IMR-90 (cell line): Measurements from ENCODE around the gene PRMT5. TPM values are rescaled to one million over a fixed set of nuclear protein-coding genes. Genes with fewer than 3 reads are reported as not detected.

Experiments used
- ATAC-seq: fragments of 200-7000 bp; cut with Tn5 transposase; 2 replicates; pipeline ENCODE4 v1.9.1; 2020; ENCODE audit warnings: low read depth, mild to moderate bottlenecking, moderate library complexity
- BruUV-seq: library from RNA; stranded (reverse); fragments of 400-500 nt; replicated peaks from 2 replicates; lab custom pipeline; 2021; lab: Mats Ljungman, UMichigan
- CTCF ChIA-PET: fragments of 300-600 bp; formaldehyde crosslinking; extraction: SDS; loops from one replicate; lab custom pipeline; 2021; ENCODE audit warnings: antibody characterized with exemption; lab: Yijun Ruan, JAX
- POLR2A ChIA-PET: fragments of 300-600 bp; sonication (Branson Sonifier 250); formaldehyde crosslinking; loops from one replicate; lab custom pipeline; 2022; ENCODE audit warnings: antibody characterized with exemption; ENCODE audit not compliant: unreplicated experiment; lab: Charles Lee
- DNase-seq: peaks from one replicate; pipeline ENCODE4 v3.0.0; 2013
- H2AFZ ChIP-seq: replicated peaks from 2 replicates; pipeline ENCODE3; 2013; ENCODE audit warnings: low read length, mild to moderate bottlenecking; ENCODE audit not compliant: poor library complexity
- H2AK5ac ChIP-seq: 2 replicates; pipeline ENCODE4 v1.6.1; 2013; ENCODE audit warnings: low read depth, low read length, inconsistent platforms
- H2AK9ac ChIP-seq: replicated peaks from 2 replicates; pipeline ENCODE3; 2013; ENCODE audit warnings: mild to moderate bottlenecking, low read depth, low read length, moderate library complexity; ENCODE audit not compliant: poor library complexity
- H2BK120ac ChIP-seq: 2 replicates; pipeline ENCODE4 v1.6.1; 2013; ENCODE audit warnings: low read depth, low read length, inconsistent platforms
- H2BK15ac ChIP-seq: 3 replicates; pipeline ENCODE4 v1.6.1; 2013; ENCODE audit warnings: low read depth, low read length, inconsistent platforms
- H2BK20ac ChIP-seq: 2 replicates; pipeline ENCODE4 v1.6.1; 2013; ENCODE audit warnings: low read depth, mild to moderate bottlenecking, inconsistent platforms, low read length, moderate library complexity
- H2BK5ac ChIP-seq: 2 replicates; pipeline ENCODE4 v1.6.1; 2013; ENCODE audit warnings: mild to moderate bottlenecking, low read depth, low read length, inconsistent platforms; ENCODE audit not compliant: poor library complexity, severe bottlenecking
- H3K14ac ChIP-seq: replicated peaks from 2 replicates; pipeline ENCODE4 v1.6.1; 2013; ENCODE audit warnings: low read depth, low read length, inconsistent platforms
- H3K18ac ChIP-seq: 2 replicates; pipeline ENCODE4 v1.6.1; 2013; ENCODE audit warnings: low read depth, low read length, control low read depth
- H3K23ac ChIP-seq: 2 replicates; pipeline ENCODE4 v1.6.1; 2013; ENCODE audit warnings: low read depth, low read length, inconsistent platforms
- H3K27ac ChIP-seq: 2 replicates; pipeline ENCODE4 v1.5.1; 2013; ENCODE audit warnings: mild to moderate bottlenecking, control low read depth, low read length; ENCODE audit not compliant: insufficient read depth
- H3K27me3 ChIP-seq: 2 replicates; pipeline ENCODE4 v1.6.1; 2013; ENCODE audit warnings: low read length; ENCODE audit not compliant: control insufficient read depth, insufficient read depth
- H3K36me3 ChIP-seq: 2 replicates; pipeline ENCODE4 v1.6.1; 2013; ENCODE audit warnings: low read length, mixed read lengths; ENCODE audit not compliant: control insufficient read depth, insufficient read depth
- H3K4ac ChIP-seq: 2 replicates; pipeline ENCODE4 v1.6.1; 2013; ENCODE audit warnings: low read depth, low read length, inconsistent platforms
- H3K4me1 ChIP-seq: 2 replicates; pipeline ENCODE4 v1.6.1; 2013; ENCODE audit warnings: low read length, mixed read lengths; ENCODE audit not compliant: control insufficient read depth, insufficient read depth
- H3K4me2 ChIP-seq: 2 replicates; pipeline ENCODE4 v1.6.1; 2013; ENCODE audit warnings: low read depth, mild to moderate bottlenecking, control low read depth, low read length, moderate library complexity
- H3K4me3 ChIP-seq: 2 replicates; pipeline ENCODE4 v1.5.1; 2013; ENCODE audit warnings: low read depth, mild to moderate bottlenecking, control low read depth, low read length, moderate library complexity; ENCODE audit not compliant: insufficient read depth
- H3K56ac ChIP-seq: 2 replicates; pipeline ENCODE4 v1.6.1; 2013; ENCODE audit warnings: low read length, inconsistent platforms; ENCODE audit not compliant: insufficient read depth; ENCODE audit errors: extremely low read depth
- H3K79me1 ChIP-seq, 2 experiments: 2 replicates each; pipeline ENCODE4 v1.6.1; 2013; ENCODE audit warnings: low read length in 2 of 2, inconsistent platforms in 1 of 2, low read depth in 1 of 2
- H3K9ac ChIP-seq: 2 replicates; pipeline ENCODE4 v1.6.1; 2013; ENCODE audit warnings: low read depth, low read length, control low read depth
- H3K9me1 ChIP-seq: 2 replicates; pipeline ENCODE4 v1.6.1; 2013; ENCODE audit warnings: low read length, inconsistent platforms; ENCODE audit not compliant: insufficient read depth
- H3K9me3 ChIP-seq: 2 replicates; pipeline ENCODE4 v1.6.1; 2013; ENCODE audit warnings: low read length; ENCODE audit not compliant: control insufficient read depth, insufficient read depth
- H4K20me1 ChIP-seq: 2 replicates; pipeline ENCODE4 v1.6.1; 2013; ENCODE audit warnings: low read length, inconsistent platforms; ENCODE audit not compliant: insufficient read depth
- H4K5ac ChIP-seq: 2 replicates; pipeline ENCODE4 v1.6.1; 2013; ENCODE audit warnings: mild to moderate bottlenecking, low read depth, low read length, control low read depth
- H4K8ac ChIP-seq, 2 experiments: 2 replicates each; pipeline ENCODE4 v1.6.1; 2013; ENCODE audit warnings: low read depth in 2 of 2, low read length in 2 of 2, control low read depth in 1 of 2, inconsistent platforms in 1 of 2
- H4K91ac ChIP-seq: 2 replicates; pipeline ENCODE4 v1.6.1; 2013; ENCODE audit warnings: low read depth, low read length, inconsistent platforms; ENCODE audit not compliant: insufficient read depth
- CEBPB ChIP-seq: IDR thresholded peaks from 2 replicates; pipeline ENCODE4 v1.6.1; 2012; ENCODE audit warnings: low read depth, low read length, improper control_type of control experiment
- CHD1 ChIP-seq: IDR thresholded peaks from 2 replicates; pipeline ENCODE4 v1.6.1; 2012; ENCODE audit warnings: low read depth, low read length, improper control_type of control experiment
- MAFK ChIP-seq: IDR thresholded peaks from 2 replicates; pipeline ENCODE4 v1.6.1; 2012; ENCODE audit warnings: low read depth, low read length, improper control_type of control experiment
- NFE2L2 ChIP-seq: fragments of 150-350 bp; IDR thresholded peaks from 2 replicates; pipeline ENCODE4 v1.6.1; 2016; ENCODE audit warnings: low read depth, mild to moderate bottlenecking, low read length
- RAD21 ChIP-seq: IDR thresholded peaks from 2 replicates; pipeline ENCODE4 v1.6.1; 2012; ENCODE audit warnings: low read length, improper control_type of control experiment
- RCOR1 ChIP-seq: IDR thresholded peaks from 2 replicates; pipeline ENCODE4 v1.6.1; 2012; ENCODE audit warnings: mild to moderate bottlenecking, low read length, improper control_type of control experiment; ENCODE audit not compliant: insufficient replicate concordance
- RFX5 ChIP-seq: IDR thresholded peaks from 2 replicates; pipeline ENCODE4 v1.8.0; 2012; ENCODE audit warnings: low read depth, mild to moderate bottlenecking, low read length, moderate library complexity
- SMC3 ChIP-seq: fragments of 150-350 bp; IDR thresholded peaks from 2 replicates; pipeline ENCODE4 v1.6.1; 2016; ENCODE audit warnings: low read depth, mild to moderate bottlenecking, antibody characterized with exemption, low read length, moderate library complexity
- WGBS, 2 experiments: methylation state at CpG; one replicate each; pipeline versions ENCODE4 v1.1.5 to v1.1.7; 2013; ENCODE audit warnings: missing lambda C conversion rate in 2 of 2; ENCODE audit not compliant: insufficient read length in 1 of 2; ENCODE audit errors: extremely low coverage in 2 of 2; 5-methylcytosine and 5-hydroxymethylcytosine counted together
- dilution Hi-C: fragments of 300-500 bp; cut with HindIII; formaldehyde crosslinking; loops from one replicate; pipeline ENCODE4 v1.14.3; 2018; ENCODE audit warnings: low sequenced_read_pairs; ENCODE audit not compliant: unreplicated experiment
- in situ Hi-C: fragments of 300-500 bp; cut with MboI; formaldehyde crosslinking; loops from 3 replicates; pipeline ENCODE4 v1.14.3; 2019; ENCODE audit warnings: low sequenced_read_pairs, inconsistent platforms, mixed read lengths
- intact Hi-C: fragments of 100-400 bp; cut with micrococcal nuclease; formaldehyde crosslinking; loops from 2 replicates; pipeline ENCODE4 v1.10.0; 2022
- polyA plus RNA-seq, 3 experiments: library from polyadenylated mRNA; depleted of rRNA; stranded (reverse); fragments of >200 nt; gene quantifications; 2 replicates each; pipeline ENCODE4 v1.2.3, GENCODE V29; 2012; ENCODE audit warnings: low replicate concordance in 1 of 3
- total RNA-seq: library from RNA; depleted of rRNA; stranded (reverse); fragments of >200 nt; gene quantifications from 2 replicates; pipeline ENCODE4 v1.2.3, GENCODE V29; 2012
- TF ChIP-seq, protein P1 (sequence below): conservative IDR thresholded peaks from 2 replicates; pipeline ENCODE4 v1.5.1; 2012; ENCODE audit warnings: mild to moderate bottlenecking, low read depth, low read length, improper control_type of control experiment
- TF ChIP-seq, protein P2 (sequence below): fragments of 150-350 bp; IDR thresholded peaks from 2 replicates; pipeline ENCODE4 v1.6.1; 2016; ENCODE audit warnings: low read depth, mild to moderate bottlenecking, low read length, moderate library complexity, borderline replicate concordance

PRMT5 gene
- total and polyA plus RNA-seq, 2 of the 4 experiments (the other 2 are of a cell fraction) = 99.3 to 136 TPM

DNA sequence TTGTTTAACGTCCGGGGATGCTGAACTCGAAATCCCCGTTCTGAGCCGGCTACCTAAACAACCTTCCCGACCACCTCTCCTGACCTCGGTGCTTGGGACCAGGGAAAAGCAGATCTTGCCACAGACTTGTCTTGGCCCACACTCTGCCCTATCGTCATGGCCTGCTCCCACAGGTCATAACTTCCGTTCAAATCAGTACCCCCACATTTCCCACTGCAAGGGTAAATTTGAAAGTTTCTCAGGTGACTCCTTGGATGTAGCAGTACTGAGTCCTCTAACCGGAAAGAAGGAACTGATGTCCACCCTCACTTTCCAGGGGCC lies 9.6 kb downstream of the PRMT5 start:
- peaks cover 8% of the 10 kb centered on the region for H3K9me1 ChIP-seq
- no peak overlapping the region for H2BK20ac ChIP-seq
- H3K9me3 ChIP-seq = no peaks in the 10 kb centered on the region
- in situ Hi-C loops = no loop called here
- dilution Hi-C loops = no loop called here
- no peak overlapping the region for H2BK120ac ChIP-seq
- H2BK5ac ChIP-seq = peak overlapping the region; percentile 6
- H3K27me3 ChIP-seq = no peaks in the 10 kb centered on the region
- H4K8ac ChIP-seq = peak overlapping the region; percentile 27 to 84
- peak overlapping the region; percentile 87 for H2AFZ ChIP-seq
- H3K14ac ChIP-seq = peak overlapping the region; percentile 74
- H4K20me1 ChIP-seq = no peaks in the 10 kb centered on the region
- peak; percentile 4 for ATAC-seq
- BruUV-seq = no TSS peak
- WGBS, 2 experiments = 11% methylated on average over 3 of the region's 10 CpGs; no CpG with 5 or more reads in 1 of the 2 experiments
- POLR2A ChIA-PET = no interaction called here
- no peak overlapping the region for H2BK15ac ChIP-seq
- TF ChIP-seq RAD21 (no peak), RFX5 (no peak), CEBPB (no peak), SMC3 (no peak), NFE2L2 (no peak), RCOR1 (no peak), MAFK (no peak), CHD1 (no peak)
- TF ChIP-seq, protein P1, sequence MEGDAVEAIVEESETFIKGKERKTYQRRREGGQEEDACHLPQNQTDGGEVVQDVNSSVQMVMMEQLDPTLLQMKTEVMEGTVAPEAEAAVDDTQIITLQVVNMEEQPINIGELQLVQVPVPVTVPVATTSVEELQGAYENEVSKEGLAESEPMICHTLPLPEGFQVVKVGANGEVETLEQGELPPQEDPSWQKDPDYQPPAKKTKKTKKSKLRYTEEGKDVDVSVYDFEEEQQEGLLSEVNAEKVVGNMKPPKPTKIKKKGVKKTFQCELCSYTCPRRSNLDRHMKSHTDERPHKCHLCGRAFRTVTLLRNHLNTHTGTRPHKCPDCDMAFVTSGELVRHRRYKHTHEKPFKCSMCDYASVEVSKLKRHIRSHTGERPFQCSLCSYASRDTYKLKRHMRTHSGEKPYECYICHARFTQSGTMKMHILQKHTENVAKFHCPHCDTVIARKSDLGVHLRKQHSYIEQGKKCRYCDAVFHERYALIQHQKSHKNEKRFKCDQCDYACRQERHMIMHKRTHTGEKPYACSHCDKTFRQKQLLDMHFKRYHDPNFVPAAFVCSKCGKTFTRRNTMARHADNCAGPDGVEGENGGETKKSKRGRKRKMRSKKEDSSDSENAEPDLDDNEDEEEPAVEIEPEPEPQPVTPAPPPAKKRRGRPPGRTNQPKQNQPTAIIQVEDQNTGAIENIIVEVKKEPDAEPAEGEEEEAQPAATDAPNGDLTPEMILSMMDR = no peak
- TF ChIP-seq, protein P2, sequence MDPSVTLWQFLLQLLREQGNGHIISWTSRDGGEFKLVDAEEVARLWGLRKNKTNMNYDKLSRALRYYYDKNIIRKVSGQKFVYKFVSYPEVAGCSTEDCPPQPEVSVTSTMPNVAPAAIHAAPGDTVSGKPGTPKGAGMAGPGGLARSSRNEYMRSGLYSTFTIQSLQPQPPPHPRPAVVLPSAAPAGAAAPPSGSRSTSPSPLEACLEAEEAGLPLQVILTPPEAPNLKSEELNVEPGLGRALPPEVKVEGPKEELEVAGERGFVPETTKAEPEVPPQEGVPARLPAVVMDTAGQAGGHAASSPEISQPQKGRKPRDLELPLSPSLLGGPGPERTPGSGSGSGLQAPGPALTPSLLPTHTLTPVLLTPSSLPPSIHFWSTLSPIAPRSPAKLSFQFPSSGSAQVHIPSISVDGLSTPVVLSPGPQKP = no peak
- CTCF ChIA-PET = interaction anchor here (1.5 to 1.9 kb wide), 2 partner anchors 8 to 10 kb away, joined by 5 to 8 read pairs; partner anchors contain the start of gene PRMT5
- H3K27ac ChIP-seq = peak overlapping the region; percentile 15
- no peak overlapping the region for H3K18ac ChIP-seq
- H3K4ac ChIP-seq = peak overlapping the region; percentile 44
- 0 out of 2 replicates have a peak overlapping the region, but pooled peaks have one; percentile 15 for H3K23ac ChIP-seq
- H3K4me1 ChIP-seq = peaks cover 9% of the 10 kb centered on the region
- H3K4me2 ChIP-seq = peak overlapping the region; percentile 63
- peak overlapping the region; percentile 64 for H2AK5ac ChIP-seq
- H4K5ac ChIP-seq = peak overlapping the region; percentile 34
- peaks cover 26% of the 10 kb centered on the region for H3K36me3 ChIP-seq
- intact Hi-C loops = loop anchor here (5.0 kb wide), 1 partner anchor 82 kb away; the partner anchor contains the start of gene MMP14
- DNase-seq = no peak
- H3K79me1 ChIP-seq = peaks cover 15 to 55% of the 10 kb centered on the region in 2 experiments
- H3K56ac ChIP-seq = no peak overlapping the region; the same call in 1 of the 2 replicates
- peak overlapping the region; percentile 18 for H2AK9ac ChIP-seq
- peak overlapping the region; percentile 23 for H3K9ac ChIP-seq
- peak overlapping the region; percentile 27 for H3K4me3 ChIP-seq
- no peak overlapping the region for H4K91ac ChIP-seq
